Stimulated activated effector memory CD8-positive, alpha-beta T cell treated with anti-CD3 and anti-CD28 coated beads, Interleukin-12 subunit alpha, Interleukin-12 subunit beta, amount 100 ng/mL, for 72 hours (primary cell): Measurements from ENCODE around the gene ASAP2.

Experiments
- ATAC-seq: fragments of 150-1000 bp; cut with Tn5 transposase; 2 replicates; pipeline ENCODE4 v1.10.0; 2021
- DNase-seq, 2 donors: peaks; one replicate each; pipeline ENCODE4 v3.0.0; 2021 to 2022; ENCODE audit warnings: low spot score in 2 of 2
- H3K27ac Mint-ChIP-seq: one replicate; pipeline ENCODE4 v1.8.0; 2022; ENCODE audit warnings: mild to moderate bottlenecking, mixed read lengths
- H3K36me3 Mint-ChIP-seq: one replicate; pipeline ENCODE4 v1.8.0; 2022; ENCODE audit warnings: mild to moderate bottlenecking, mixed read lengths
- H3K4me1 Mint-ChIP-seq: one replicate; pipeline ENCODE4 v1.8.0; 2022; ENCODE audit warnings: mixed read lengths
- H3K4me3 Mint-ChIP-seq: one replicate; pipeline ENCODE4 v1.8.0; 2022; ENCODE audit warnings: mild to moderate bottlenecking, mixed read lengths
- H3K9me3 Mint-ChIP-seq: one replicate; pipeline ENCODE4 v1.8.0; 2022; ENCODE audit warnings: mixed read lengths

The ASAP2 gene

DNA sequence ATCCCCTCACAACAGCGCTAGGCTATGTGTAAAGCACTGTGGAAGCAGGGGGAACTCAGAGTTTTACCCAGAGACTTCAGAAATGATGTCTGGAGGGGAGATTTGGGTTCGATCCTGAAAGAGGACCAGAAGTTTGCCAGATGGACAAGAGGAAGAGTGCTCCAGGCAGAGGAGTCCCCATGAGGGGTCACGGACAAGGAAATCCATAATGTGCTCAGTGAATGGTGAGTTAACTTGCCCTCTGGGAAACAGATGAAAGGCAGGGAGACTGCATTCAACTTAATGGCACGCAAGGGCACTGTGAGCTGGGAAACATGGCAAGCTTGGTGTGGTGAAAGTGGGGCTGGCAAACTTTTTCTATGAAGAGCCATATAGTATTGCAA lies 6.0 kb upstream of the ASAP2 start:
- Mint-ChIP-seq H3K4me3 (no peak overlapping the region), H3K27ac (no peak overlapping the region), H3K4me1 (peaks cover under 1% of the 10 kb centered on the region), H3K9me3 (no peaks in the 10 kb centered on the region), H3K36me3 (no peaks in the 10 kb centered on the region)
- ATAC-seq (no peak), DNase-seq (no peak)

DNA sequence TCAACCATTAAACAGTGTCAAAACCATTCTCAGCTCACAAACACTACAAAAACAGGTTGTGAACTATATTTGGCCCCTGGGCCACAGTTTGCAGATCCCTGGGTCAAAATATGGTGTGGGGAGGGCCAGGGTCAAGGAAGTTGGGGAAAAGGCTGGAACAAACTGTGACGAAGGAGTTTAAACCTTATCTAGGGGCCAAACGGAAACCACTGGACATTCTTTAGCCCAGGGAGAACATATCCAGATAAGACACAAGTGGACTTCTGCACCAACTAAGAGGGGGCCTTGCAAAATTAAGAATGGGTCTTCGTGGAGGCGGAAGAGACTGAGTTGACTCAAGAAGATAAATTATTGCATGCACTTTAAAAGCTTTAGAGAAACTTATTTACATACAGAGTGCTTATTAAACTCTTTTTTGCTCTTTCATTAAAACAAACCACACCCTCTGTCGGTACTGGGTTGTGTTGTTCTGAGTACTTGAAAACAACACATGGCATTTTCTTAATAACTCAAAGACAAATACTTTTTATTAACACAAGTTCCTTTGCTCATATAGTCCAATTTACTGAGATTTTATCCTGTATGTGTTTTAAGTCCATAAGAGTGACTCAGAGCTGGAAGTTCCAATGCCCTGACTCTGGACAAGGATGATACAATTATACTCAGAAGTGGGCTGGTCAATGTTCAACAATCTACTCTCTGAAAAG lies 5.3 kb upstream of the ASAP2 start:
- DNase-seq (no peak), ATAC-seq (no peak)
- Mint-ChIP-seq H3K27ac (no peak overlapping the region), H3K9me3 (no peaks in the 10 kb centered on the region), H3K4me1 (peaks cover 6% of the 10 kb centered on the region), H3K4me3 (no peak overlapping the region), H3K36me3 (no peaks in the 10 kb centered on the region)

DNA sequence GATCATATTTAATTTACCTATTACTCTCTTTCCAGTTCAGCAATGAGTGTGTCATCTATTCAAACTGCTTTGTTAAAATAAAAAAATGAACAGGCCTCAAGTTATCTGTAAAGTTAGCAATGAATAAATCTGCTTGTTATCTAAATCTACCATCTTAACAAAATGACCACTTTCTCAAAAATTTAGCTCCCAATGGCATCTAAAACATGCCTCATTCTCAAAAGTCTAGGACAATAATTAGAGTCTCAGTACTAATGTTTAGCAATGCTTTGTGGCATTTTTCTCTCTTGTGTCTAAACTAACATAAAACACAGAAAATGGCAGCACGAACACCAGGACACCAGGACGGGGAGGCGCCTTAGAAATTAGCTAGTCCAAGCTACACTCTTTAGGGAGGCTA lies 3.6 kb upstream of the ASAP2 start:
- H3K4me3 Mint-ChIP-seq = no peak overlapping the region
- no peaks in the 10 kb centered on the region for H3K9me3 Mint-ChIP-seq
- DNase-seq = no peak
- H3K4me1 Mint-ChIP-seq = peaks cover 6% of the 10 kb centered on the region
- H3K27ac Mint-ChIP-seq = no peak overlapping the region
- ATAC-seq = no peak
- H3K36me3 Mint-ChIP-seq = no peaks in the 10 kb centered on the region

DNA sequence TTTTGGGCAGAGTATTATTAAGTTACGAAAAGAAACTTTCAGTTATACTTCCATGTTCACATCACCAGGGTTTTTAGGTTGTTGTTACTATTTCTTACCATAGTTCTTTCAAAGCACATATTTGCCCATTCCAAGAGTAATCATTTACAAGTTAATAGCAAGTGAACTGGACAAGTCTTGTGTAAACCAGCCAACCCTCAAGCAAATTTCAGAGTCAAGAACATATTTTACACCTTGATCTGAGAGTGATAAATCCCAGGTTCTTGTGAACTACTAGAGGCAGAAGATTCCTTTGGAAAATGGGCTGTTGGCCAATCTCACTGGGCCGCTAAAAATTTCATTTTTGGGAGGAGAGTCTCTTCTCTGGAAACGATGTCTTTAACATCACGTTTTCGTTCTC lies 2.7 kb upstream of the ASAP2 start:
- DNase-seq (no peak), ATAC-seq (no peak)
- Mint-ChIP-seq H3K4me1 (peaks cover 6% of the 10 kb centered on the region), H3K9me3 (no peaks in the 10 kb centered on the region), H3K4me3 (no peak overlapping the region), H3K27ac (no peak overlapping the region), H3K36me3 (no peaks in the 10 kb centered on the region)

DNA sequence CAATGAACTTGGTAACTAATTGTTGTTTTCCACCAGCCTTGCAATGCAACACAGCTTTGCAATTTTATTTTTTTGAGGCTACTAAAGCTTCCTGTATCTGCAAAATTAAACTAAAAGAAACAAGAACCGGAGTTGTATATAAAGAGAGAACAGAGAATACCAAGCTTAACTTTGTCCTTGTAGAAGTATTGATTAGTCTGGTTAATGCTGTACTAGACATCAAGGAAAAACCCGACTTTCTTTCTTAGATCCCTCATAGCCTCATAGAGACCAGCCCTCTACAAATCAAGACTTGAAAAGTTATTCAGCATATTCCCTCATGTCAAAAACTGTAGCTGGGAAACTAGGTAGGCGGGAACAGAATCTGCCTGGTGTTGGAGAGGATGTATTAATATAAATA lies 1.7 kb upstream of the ASAP2 start:
- Mint-ChIP-seq H3K27ac (no peak overlapping the region), H3K9me3 (no peaks in the 10 kb centered on the region), H3K36me3 (no peaks in the 10 kb centered on the region), H3K4me3 (no peak overlapping the region), H3K4me1 (peaks cover 6% of the 10 kb centered on the region)
- DNase-seq (no peak), ATAC-seq (no peak)

DNA sequence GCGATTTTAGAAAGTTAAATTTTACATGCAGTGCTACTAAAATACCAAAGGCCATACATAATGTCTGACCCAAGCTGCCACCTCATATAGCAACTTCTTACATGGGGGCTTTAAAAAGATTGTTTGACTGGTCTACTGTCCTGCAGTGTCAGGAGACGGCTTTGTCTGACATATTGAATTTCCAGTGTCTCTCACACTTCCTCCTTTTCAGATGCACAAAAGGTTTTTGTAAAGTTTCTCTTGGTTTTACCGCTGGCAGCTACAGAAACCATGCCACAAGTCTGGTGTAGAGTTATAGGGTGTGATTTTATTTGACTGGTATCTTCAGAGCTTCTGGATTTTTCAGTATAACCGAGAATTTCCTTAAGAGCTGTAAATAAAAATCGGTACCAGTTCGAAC lies 1.1 kb upstream of the ASAP2 start:
- no peak for DNase-seq
- Mint-ChIP-seq H3K4me3 (peak overlapping the region; percentile 52), H3K27ac (no peak overlapping the region), H3K9me3 (no peaks in the 10 kb centered on the region), H3K4me1 (peaks cover 6% of the 10 kb centered on the region), H3K36me3 (no peaks in the 10 kb centered on the region)
- ATAC-seq = no peak

DNA sequence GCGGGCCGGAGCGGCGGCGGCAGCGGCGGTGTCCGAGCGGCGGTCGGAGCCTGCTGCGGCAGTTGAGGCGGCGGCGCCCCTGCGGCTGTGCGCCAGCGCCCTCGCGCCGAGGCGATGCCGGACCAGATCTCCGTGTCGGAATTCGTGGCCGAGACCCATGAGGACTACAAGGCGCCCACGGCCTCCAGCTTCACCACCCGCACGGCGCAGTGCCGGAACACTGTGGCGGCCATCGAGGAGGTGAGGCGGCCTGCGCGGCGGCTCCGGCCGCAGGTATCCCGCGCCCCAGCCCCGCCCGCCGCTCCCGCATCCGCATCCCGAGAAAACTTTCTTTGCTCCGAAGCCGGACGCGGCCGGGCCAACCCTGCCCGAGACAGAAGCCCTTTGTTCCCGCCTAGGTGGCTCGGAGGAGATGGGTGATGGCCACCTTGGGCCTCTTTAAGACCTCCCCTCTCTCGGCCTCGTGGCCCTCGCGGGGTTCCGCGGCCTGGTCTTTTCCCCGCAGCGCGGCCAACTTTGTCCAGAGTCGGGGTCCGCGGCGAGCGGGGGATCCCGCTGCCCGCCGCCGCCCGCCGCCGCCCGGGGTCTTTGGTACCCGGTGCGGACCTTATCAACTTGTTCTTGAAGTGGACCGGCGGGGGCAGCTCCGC lies 504 bp downstream of the ASAP2 start:
- peak; percentile 53 for ATAC-seq

DNA sequence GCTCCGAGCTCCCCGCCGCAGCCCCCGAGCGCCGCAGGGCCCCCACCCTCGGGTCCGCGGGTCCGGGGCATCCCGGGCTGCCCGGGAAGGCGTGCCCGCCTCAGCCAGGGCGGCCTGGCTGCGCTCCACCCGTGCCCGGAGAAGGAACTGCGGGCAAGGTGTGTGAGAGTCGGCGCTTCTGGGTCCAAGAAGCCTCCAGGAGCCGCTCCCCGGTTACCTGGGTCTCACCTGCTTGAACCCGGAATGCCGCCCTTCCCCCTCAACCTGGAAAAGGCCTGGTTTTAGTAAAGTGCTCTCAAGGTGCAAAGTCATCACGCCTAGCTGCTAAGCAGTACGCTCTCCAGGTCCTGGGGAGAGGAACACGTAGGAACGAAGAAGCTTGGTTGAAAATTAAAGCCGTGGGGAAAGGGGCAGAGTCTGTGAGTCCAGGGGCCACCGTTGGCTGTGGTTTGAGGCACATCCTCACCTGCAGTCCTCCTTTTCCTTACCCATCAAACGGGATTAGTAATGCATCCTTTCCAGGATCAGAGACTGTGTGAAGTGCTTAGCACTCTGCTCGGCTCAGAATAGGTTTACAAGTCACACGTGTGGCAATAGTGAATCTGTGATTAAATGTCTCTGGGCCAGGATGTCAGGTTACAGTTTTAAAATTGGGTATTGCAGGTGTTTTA lies 1.2 kb downstream of the ASAP2 start:
- no peak overlapping the region for H3K27ac Mint-ChIP-seq
- H3K4me1 Mint-ChIP-seq = peaks cover 6% of the 10 kb centered on the region
- no peak for DNase-seq
- peak; percentile 20 for ATAC-seq
- H3K36me3 Mint-ChIP-seq = no peaks in the 10 kb centered on the region
- H3K9me3 Mint-ChIP-seq = no peaks in the 10 kb centered on the region
- H3K4me3 Mint-ChIP-seq = peak overlapping the region; percentile 36

More for the DNA sequence above, 504 bp downstream of the ASAP2 start:
- peak overlapping the region; percentile 36 for H3K4me3 Mint-ChIP-seq
- peaks cover 6% of the 10 kb centered on the region for H3K4me1 Mint-ChIP-seq
- H3K27ac Mint-ChIP-seq = no peak overlapping the region
- no peaks in the 10 kb centered on the region for H3K9me3 Mint-ChIP-seq
- no peaks in the 10 kb centered on the region for H3K36me3 Mint-ChIP-seq
- peak in 1 of 2 donors; percentile 61 for DNase-seq

DNA sequence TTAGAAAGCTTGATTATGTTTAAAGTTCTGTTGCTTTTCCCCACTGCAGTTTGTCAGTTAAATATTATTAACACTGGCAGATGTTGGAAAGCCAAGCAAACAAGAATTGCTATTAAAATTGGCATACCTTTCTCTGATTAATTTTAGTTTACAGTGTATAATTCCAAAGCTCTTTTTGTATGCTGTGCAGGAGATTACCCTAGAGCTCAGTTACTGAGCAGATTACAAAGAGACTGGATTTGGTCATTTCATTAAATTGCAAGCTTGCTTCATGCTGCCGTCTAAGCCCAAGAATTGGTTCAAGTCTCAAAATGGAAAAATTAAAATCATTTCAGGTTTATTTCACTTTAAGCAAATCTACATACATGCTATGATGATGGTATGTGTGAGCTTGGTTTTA lies 2.3 kb downstream of the ASAP2 start:
- no peaks in the 10 kb centered on the region for H3K36me3 Mint-ChIP-seq
- H3K27ac Mint-ChIP-seq = no peak overlapping the region
- H3K4me3 Mint-ChIP-seq = no peak overlapping the region
- no peaks in the 10 kb centered on the region for H3K9me3 Mint-ChIP-seq
- peaks cover 6% of the 10 kb centered on the region for H3K4me1 Mint-ChIP-seq
- no peak for ATAC-seq
- no peak for DNase-seq

DNA sequence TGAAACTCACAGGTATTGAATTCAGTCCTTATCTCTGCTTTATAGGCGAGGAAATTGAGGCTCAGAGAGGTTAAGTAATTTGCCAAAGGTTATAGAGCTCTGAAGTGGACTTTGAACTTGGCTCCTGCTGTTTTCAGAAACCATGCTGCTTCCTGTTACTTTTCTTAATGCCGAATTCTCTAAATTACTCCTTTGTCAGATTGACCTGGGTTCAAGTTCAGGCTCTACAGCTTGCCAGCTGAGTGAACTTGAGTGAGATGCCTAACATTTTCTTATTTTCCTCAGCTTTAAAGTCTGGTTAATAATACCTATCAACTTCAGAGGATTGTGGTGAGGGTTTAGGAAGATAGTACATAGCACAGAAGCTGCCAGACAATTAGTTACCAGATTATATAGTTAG lies 3.4 kb downstream of the ASAP2 start:
- Mint-ChIP-seq H3K36me3 (no peaks in the 10 kb centered on the region), H3K4me3 (no peak overlapping the region), H3K9me3 (no peaks in the 10 kb centered on the region), H3K4me1 (peaks cover 6% of the 10 kb centered on the region), H3K27ac (no peak overlapping the region)
- no peak for DNase-seq
- no peak for ATAC-seq

DNA sequence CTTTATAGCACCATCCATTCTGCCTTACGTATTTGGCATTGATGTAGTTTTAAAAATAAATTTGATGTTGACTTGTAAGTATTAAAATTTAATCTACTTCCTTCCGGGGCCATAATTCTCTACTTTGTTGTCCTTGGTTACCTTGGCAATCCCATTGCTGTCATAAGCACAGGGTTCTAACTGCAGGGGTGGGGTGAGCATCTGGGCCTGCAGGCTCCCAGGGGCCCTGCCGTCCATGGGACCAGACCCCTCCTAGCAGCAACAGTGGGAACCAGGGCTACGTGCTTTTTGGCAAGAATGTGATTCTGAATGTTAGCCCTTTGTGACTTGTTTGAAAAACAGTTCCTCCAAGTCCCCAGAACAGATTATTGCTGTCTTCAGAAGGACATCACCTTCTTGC lies 4.9 kb downstream of the ASAP2 start:
- Mint-ChIP-seq H3K4me3 (no peak overlapping the region), H3K4me1 (no peaks in the 10 kb centered on the region), H3K36me3 (no peaks in the 10 kb centered on the region), H3K9me3 (no peaks in the 10 kb centered on the region), H3K27ac (no peak overlapping the region)
- no peak for DNase-seq
- ATAC-seq = no peak

DNA sequence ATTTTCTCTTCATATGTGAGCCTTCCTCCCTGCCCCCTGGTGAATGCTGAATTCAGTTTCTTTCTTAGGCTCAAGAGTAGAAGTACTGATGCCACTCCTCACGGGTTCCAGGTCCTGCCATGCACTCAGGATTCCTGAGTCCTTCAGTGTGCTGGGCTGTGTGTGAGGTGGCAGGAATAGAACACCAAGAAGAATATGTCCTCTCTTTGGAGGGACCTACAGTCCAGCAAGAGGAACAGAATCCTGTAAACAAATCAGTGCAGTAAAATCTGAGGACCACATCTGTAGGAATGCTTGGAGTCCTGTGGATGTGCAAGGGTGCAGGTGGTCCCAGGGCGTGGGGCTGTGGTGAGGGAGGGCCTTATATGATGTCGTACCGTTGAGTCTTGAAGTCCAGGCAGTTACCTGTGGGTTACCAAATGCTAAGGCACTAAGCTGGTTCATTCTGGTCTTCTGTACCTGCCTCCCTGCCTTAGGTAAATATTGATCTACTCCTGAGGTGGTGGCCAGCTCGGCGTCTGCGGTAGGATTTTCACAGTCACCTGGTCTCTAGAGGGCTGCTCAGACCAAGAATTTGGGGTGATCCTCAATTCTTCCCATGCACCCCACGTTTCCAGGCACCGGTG lies 5.5 kb downstream of the ASAP2 start:
- no peaks in the 10 kb centered on the region for H3K4me1 Mint-ChIP-seq
- DNase-seq = no peak
- no peak overlapping the region for H3K4me3 Mint-ChIP-seq
- no peak for ATAC-seq
- H3K27ac Mint-ChIP-seq = no peak overlapping the region
- no peaks in the 10 kb centered on the region for H3K9me3 Mint-ChIP-seq
- no peaks in the 10 kb centered on the region for H3K36me3 Mint-ChIP-seq

DNA sequence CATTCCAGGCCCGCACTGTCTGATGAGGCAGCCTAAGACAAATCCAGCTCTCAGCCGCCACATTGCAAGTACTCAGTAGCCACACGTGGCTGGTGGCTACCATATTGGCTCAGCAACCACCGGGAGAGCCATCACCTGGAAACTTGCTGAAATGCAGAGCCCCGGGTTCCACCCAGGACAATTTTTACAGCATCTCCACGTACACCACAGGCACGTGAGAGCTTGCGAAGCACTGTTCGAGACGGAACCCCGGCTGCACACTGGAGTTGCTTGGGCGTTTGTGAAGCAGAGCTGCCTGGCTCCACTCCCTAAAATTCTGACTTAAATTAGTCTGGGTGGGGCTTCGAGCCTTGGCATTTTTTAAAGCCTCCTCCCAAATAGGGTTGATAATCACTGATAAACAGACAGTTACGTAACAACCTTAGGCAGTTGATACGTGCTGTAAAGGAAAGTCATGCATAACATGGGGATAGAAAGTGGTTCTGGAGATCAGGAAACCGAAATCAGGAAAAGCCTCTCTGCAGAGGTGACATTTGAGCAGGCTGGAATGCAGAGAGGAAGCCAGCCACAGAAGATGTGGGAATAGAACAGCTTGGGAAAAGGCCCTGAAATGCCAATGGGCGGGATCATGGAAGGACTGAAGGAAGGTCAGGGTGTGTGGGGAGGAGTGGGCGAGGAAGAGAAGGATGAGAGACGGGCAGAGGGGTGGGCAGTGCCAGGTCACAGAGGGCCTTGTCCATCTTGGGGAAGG lies 6.2 kb downstream of the ASAP2 start:
- H3K27ac Mint-ChIP-seq = no peak overlapping the region
- no peaks in the 10 kb centered on the region for H3K9me3 Mint-ChIP-seq
- no peak overlapping the region for H3K4me3 Mint-ChIP-seq
- DNase-seq (no peak), ATAC-seq (no peak)
- no peaks in the 10 kb centered on the region for H3K4me1 Mint-ChIP-seq
- H3K36me3 Mint-ChIP-seq = no peaks in the 10 kb centered on the region

DNA sequence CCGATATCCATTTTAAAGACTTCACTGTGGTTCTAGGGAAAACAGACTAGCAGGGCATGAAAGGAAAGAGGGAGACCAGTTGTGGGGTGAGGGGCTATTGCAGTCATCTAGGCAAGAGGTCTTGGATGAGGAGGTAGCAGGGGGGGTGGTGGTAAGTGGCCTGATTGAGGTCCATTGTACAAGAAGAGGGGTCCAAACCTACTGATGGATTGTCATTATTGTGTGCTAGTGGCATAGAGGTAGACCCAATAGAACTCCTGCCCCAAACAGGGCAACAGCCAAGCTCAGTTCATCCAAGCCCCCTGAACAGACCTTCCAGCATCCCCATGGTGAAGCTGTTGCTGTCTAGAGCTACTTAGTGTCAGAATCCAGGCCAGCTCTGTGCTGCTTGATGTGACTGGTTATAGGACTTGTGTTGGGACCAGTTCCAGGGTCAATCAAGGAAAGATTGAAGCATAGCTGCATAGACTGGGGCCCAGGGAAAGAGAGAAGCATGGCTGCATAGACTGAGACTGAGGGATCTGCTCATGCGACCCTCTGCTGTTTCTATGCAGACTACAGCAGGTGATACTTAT lies 7.0 kb downstream of the ASAP2 start:
- Mint-ChIP-seq H3K4me1 (no peaks in the 10 kb centered on the region), H3K4me3 (no peak overlapping the region), H3K27ac (no peak overlapping the region), H3K36me3 (no peaks in the 10 kb centered on the region), H3K9me3 (no peaks in the 10 kb centered on the region)
- peak; percentile 13 for ATAC-seq
- DNase-seq = no peak

DNA sequence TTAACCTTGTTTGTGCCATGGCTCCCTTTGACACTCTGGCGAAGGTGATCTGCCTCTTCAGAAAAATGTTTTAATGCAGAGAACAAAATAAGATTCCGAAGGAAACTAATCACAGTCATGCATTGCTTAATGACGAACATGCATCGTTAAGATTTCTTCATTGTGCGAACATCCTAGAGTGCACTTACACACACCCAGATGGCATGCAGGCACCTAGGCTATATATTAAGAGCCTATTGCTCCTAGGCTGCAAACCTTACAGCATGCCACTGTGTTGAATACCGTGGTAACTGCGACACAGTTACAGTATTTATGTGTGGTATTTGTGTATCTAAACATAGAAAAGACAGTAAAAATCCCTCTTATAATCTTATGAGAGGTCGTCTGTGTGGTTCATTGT lies 8.3 kb downstream of the ASAP2 start:
- H3K27ac Mint-ChIP-seq = no peak overlapping the region
- H3K9me3 Mint-ChIP-seq = no peaks in the 10 kb centered on the region
- no peak overlapping the region for H3K4me3 Mint-ChIP-seq
- no peaks in the 10 kb centered on the region for H3K36me3 Mint-ChIP-seq
- ATAC-seq (no peak), DNase-seq (no peak)
- H3K4me1 Mint-ChIP-seq = no peaks in the 10 kb centered on the region
